HK-2 (cell line): ENCODE data around the gene ATP8B3.
A peak's percentile ranks its signal among the peaks of the same experiment; 100 is the strongest.

ENCODE experiments used
- DNase-seq: peaks from one replicate; pipeline ENCODE4 v3.0.0-alpha.2; 2018; ENCODE audit not compliant: unreplicated experiment

ATP8B3 gene, protein sequence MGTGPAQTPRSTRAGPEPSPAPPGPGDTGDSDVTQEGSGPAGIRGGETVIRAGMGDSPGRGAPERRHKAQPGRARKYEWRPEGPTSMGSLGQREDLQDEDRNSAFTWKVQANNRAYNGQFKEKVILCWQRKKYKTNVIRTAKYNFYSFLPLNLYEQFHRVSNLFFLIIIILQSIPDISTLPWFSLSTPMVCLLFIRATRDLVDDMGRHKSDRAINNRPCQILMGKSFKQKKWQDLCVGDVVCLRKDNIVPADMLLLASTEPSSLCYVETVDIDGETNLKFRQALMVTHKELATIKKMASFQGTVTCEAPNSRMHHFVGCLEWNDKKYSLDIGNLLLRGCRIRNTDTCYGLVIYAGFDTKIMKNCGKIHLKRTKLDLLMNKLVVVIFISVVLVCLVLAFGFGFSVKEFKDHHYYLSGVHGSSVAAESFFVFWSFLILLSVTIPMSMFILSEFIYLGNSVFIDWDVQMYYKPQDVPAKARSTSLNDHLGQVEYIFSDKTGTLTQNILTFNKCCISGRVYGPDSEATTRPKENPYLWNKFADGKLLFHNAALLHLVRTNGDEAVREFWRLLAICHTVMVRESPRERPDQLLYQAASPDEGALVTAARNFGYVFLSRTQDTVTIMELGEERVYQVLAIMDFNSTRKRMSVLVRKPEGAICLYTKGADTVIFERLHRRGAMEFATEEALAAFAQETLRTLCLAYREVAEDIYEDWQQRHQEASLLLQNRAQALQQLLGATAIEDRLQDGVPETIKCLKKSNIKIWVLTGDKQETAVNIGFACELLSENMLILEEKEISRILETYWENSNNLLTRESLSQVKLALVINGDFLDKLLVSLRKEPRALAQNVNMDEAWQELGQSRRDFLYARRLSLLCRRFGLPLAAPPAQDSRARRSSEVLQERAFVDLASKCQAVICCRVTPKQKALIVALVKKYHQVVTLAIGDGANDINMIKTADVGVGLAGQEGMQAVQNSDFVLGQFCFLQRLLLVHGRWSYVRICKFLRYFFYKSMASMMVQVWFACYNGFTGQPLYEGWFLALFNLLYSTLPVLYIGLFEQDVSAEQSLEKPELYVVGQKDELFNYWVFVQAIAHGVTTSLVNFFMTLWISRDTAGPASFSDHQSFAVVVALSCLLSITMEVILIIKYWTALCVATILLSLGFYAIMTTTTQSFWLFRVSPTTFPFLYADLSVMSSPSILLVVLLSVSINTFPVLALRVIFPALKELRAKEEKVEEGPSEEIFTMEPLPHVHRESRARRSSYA (N-terminal part only)

DNA sequence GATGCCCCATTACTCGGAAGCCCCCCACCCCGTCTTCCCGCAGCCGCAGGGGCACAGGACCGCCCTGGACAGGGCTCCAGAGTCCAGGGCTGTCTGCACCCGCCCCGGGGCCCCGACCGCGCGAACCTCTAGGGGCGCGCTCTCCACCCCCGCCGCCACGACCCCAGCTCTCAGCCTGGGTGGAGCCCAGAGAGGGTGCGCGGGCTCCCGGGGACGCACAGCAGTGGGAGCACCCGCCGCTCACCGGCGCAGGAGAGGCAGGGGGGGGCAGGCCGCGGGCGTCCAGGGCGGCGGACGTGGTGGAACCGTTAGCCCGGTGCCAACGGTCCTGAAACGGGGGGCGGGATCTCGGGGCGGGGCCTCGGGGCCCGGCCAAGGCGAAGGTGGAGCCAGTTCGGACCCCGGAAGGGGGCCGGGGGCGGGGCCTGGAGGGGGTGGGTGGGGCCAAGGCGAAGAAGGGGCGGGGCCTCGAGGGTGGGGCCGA lies at the start of gene ATP8B3:
Gene ATP8B3 (minus strand): TSS at position 335 of the 484 bp plus-strand sequence. CDS start 540 bp downstream, outside the sequence.
- peak; percentile 96 for DNase-seq

DNA sequence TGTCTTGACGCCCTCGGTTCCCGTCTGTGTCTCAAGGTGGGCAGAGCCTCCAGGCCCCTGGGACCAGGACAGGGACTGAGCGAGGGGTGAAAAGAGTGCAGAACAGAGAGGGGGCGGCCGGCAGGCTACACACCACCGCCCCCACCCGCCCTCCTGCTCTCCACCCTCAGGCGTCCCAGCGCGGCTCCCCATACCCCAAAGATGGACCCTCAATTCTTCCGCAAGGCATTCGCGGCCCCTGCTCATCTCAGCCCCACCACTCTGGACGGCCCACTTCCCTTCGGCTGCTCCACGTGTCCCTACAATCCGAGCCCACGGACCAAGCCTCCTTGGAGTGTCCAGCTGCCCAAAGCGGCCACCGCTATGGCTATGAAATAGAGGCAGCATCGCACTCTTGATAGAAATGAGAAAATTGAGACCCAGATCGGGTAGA lies 49.5 kb upstream of the ATP8B3 start:
- DNase-seq = no peak

DNA sequence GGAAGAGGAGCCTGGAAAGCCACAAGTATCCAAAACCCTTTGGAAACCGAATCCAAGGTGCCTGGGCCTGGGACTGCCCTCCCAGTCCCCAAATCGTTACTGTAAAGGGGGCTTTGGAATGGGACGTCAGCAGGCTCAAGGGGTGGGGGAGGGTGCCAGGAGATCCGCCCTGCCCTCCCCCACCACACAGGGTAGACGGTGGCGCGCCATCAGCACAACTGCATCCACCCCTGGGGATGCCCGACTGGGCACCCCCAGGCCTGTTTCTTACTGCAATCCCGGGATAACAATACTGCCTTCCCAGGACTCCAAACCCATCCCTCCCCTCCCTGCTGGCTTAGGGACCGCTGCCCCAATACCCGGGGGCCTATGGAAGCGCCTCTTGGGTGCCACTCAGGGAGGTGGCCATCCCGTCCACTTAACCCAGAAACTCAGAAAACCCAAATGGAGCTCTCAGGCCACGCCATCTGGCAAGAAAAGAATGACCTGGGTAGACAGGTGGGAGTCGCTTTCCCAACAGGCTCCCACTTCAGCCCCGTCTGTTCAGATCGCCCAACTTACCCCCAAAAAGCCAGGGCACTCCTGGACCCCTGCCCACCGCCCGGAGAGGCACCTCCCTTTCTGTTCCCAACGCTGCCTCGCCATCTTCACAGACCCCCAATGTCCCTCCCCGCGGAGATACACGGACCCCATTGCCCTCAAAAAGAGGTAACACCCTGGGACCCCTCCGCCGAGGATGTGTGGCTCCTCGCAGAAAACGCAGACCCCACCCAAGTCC lies 48.9 kb upstream of the ATP8B3 start:
- no peak for DNase-seq

DNA sequence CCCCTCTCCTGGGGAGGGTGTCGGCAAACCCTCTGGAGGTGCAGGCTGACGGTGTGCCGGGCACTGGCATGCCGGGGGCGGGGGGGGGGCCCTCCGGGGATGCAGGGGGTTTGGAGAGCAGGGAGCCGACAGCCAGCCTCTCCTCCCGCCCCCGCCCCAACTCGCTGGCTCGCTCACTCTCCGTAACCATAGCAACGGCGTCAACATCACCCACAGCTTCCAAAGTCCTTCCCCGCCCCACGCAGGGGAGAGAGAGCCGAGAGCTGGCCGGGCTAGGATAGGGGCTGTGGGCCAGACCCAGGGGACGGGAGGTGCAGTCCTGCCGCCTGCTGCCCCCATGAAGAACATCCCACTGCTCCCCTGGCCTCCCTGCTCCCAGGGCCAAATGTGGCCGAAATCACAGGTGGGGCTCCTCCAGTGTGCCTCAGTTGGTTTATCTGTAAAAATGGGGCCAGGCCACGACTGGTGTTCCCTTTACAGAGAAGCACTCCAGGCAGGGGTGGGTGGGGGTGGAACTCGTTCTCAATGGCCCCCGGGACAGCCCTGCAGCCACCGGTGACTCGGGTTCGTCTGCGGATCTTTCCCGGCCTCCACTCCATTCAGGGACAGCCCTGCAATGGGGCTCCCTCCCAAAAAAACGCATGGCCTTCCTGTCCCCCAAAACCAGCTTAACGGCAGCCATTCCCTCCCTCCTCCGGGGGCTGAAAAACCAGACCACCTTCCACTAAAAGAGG lies 48.1 kb upstream of the ATP8B3 start:
- DNase-seq = peak; percentile 36

GRCh38 chr19:1859331-1859781 lies 47.3 kb upstream of the ATP8B3 start:
- no peak for DNase-seq

DNA sequence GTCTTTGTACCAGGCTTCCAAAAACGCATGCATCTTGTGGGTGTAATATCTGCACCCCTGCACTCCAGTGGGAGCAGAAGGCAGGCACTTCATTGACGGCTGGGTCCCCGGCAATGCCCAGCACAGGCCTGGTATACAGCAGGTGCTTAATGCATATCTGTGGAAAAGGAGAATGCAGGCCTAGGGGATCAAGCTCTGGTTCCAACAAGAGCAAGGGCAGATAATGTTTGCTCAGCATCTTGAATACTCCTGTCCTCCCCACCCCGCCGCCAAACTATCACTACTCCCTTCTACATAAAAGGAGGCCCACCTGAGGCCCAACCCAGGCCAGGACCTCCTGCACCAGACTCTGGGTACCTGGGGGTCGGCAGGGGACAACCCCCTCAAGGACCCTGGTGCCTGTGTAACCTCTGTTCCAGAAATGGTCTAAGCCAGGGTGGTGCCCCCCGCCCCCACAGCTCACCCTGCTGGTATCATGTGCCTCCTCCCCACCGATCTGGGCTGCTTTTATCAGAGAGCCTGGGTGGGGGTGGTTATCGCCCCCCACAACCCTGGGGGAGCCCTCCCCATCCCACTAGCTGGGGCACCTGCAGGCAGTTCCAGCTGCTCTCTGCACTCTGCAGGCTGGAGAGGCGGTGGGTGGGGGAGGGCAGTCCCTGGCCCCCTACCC lies 46.5 kb upstream of the ATP8B3 start:
- DNase-seq = no peak

DNA sequence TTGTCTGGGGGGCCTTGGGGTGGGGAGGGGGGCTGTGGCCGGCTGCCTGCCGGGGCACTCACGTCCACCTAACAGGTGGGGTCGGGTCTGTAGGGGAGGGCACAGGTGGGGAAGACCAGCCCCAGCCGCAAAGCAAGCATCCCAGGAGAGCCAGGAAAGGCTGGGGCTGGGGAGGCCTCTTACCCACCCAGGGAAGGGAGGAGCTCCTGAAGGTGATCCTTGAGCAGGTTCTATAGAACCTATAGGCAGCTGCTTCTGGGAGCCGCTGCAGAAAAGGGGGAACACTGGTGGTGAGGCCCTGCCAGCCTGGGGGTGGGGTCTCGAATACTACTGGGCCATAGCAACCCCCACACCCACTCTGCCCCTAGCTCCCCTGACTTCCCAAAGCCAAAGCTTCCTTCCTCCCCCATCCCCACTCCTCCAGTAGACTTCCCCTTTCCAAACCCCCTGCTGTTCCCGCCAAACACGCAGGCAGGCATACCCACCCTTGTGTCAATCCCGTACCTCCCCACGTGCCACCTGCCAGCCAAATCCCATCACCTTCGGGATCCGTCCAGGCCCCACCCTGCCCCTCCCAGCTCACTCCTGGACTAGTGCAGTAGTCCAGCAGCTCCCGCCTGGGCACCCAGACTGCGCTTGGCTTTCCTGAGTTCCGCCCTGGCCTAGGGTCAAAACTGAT lies 45.7 kb upstream of the ATP8B3 start:
- no peak for DNase-seq

GRCh38 chr19:1856698-1857603 lies 44.9 kb upstream of the ATP8B3 start:
- peak; percentile 88 for DNase-seq

DNA sequence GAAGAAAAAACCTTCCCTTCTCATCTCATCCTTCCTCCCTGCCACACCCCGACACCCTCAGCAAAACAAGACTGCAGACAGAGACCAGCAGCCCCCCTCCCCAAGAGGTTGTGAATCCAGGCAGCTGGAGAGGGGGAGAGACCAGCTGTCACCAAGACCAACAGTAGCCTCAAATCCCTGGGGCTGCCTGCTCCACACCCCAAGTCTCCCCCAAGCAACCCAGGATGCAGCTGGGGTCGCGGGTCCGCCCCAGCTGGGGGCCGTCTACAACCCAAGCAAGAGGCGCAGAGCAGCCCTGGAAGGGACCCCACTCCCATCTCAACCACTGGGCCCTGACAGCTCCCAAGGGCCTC lies 44.2 kb upstream of the ATP8B3 start:
- DNase-seq = no peak

DNA sequence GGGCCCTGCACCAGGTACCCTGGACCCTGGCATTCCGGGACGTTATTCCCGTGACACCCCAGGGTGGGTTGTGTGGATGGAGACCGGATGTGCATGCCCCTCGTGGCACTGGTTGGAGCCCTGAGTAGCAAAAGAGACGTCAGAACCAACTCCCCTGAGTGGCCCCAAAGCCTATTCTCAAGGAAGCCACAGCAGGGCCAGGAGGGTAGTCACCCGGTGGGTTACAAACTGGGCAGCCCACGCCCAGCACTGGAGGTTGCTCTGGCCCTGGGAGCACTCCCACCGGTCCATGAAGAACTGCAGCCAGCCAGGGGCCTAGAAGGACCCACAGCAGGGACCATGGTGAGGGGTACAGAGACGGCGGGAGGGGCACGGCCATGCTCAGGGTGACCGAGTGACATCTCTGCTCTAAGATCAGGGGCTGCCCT lies 43.8 kb upstream of the ATP8B3 start:
- DNase-seq = no peak

GRCh38 chr19:1855040-1855827 lies 43.2 kb upstream of the ATP8B3 start:
- peak; percentile 93 for DNase-seq

DNA sequence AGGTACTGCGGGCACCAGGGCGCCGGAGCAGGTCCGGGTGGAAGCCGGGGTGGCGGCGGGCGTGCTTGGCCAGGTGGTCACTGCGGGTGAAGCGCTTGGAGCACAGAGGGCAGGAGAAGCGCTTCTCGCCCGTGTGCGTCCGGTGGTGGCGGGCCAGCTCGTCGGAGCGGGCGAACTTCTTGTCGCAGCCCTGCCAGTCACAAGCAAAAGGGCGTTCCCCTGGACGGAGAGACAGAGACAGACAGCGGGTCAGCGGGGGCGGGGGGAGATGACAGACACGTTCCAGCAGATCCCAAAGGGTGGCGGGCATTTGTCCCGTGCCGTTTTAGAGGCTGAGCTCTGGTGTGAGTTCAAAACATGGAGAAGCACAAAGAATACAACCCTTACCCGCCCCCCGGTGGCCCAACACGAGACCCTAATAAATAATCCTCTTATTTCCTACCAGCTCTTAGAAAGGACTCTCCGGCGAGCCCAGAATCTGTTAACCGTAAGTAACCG lies 42.5 kb upstream of the ATP8B3 start:
- no peak for DNase-seq

- no peak for DNase-seq
These were observed 42.0 kb upstream of the ATP8B3 start for GRCh38 chr19:1854039-1854541.

GRCh38 chr19:1853295-1854038 lies 41.4 kb upstream of the ATP8B3 start:
- DNase-seq = peak; percentile 86

DNA sequence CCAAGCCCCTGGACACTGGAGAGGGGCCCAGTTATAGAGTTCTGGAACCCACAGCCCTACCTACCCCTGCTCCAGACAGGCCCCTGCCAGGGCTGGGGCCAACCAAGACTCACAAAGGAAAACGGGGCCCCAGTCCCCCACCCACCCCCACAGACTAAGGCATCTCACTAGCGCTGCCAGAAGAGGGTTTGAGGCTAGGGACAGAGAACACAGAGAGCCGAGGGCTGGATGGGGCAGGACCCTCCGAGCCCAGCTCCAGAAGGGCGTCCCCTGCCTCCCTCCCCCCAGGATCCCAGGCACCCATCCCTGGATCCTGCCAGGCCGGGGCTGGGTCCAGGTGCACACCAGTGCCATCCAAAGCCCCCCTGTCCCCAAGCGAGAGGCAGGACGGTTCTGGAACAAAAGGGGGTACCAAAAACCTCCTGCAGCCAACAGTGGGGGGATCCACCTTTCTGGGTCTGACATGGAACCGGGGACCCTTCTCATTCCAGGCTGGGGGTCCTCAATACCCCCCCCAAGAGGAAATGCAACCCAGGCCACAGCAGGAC lies 40.6 kb upstream of the ATP8B3 start:
- DNase-seq = no peak
